GM12892 (cell line): Measurements from ENCODE around the gene PALM2AKAP2.

ENCODE experiments used
- POLR2A ChIP-seq: IDR thresholded peaks from 2 replicates; pipeline ENCODE4 v1.6.1; 2011; ENCODE audit warnings: low read depth, low read length, control low read depth
- TAF1 ChIP-seq: IDR thresholded peaks from 2 replicates; pipeline ENCODE4 v1.6.1; 2011; ENCODE audit warnings: low read depth, mild to moderate bottlenecking, control low read depth, low read length, borderline replicate concordance

GRCh38 chr9:109791747-109792146, 11.7 kb downstream of the PALM2AKAP2 start:
- no peak for TF ChIP-seq POLR2A
- no peak for TF ChIP-seq TAF1
